Fibroblast of skin of right biceps (primary cell): Measurements from ENCODE around the gene RIIAD1.
"Not testable (repeated sequence)": the region's sequence is repeated elsewhere in the genome, so short reads cannot be mapped to it uniquely, and the experiment has no call there.

ENCODE experiments used
- DNase-seq: peaks from one replicate; pipeline ENCODE4 v3.0.0-alpha.2; 2013

RIIAD1 gene

DNA sequence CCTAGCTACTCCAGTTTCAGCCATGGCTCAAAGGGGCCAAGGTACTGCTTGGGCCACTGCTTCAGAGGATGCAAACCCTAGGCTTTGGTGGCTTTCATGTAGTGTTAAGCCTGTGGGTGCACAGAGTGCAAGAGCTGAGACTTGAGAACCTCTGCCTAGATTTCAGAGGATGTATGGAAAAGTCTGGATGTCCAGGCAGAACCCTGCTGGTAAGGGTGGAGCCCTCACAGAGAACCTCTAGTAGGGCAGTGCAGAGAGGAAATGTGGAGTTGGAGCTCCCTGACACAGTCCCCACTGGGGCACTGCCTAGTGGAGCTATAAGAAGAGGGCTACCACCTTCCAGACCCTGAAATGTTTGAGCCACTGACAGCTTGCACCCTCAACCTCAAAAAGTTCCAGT is 16.2 kb downstream of the RIIAD1 start:
- DNase-seq, result no peak

DNA sequence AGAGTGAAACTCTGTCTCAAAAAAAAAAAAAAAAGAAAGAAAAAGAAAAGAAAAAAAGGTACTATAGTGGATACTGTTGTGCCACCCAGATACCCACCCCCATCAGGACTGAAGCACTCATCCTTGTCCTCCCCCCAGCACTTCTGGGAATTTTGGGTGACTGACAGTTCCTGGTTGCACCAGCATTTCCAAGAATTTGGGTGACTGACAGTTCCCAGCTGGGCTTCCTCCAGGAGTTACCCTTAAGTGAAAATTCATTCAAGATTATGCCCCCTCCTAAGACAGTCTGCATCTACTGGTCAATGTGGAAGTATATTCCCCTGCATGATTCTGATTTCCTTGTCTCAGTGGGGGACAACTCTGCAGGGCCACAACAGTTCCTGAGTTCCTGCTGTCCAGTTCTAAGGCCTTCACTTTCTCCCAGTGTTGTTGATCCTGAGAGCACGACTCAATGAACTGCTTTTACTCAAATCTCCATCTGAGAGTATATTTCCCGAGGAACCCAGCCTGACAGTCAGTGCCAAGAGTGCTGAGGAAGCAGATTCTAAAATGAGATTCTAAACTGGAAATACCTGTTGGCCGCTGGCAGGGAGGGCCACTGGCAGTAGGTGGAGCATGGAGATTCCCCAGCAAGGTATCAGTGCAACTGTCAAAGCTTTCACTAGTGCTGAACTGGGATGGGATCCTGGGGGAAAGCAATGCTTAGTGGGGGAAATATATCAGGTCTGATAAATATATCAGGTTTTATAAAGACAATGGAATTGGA is 18.5 kb downstream of the RIIAD1 start:
- no peak for DNase-seq

DNA sequence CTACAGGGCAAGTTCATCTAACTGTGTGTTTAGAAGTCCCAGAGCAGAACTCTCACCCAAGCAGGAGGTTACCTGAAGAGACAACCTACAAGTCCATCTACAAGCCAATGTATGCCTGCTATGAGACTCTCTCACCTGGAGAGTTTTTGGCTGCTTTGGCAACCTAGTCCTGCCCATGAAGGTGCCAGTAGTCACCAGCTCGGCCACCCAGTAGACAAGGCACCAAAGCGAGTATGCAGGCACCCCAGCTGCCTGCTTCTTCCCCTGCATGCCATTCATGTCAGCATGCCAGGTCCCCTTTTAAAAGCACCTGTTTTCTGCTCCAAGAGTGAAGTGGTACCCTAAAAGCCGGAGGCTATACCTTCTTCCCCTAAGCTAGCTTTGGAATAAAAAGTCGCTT is 20.2 kb downstream of the RIIAD1 start:
- no peak for DNase-seq

DNA sequence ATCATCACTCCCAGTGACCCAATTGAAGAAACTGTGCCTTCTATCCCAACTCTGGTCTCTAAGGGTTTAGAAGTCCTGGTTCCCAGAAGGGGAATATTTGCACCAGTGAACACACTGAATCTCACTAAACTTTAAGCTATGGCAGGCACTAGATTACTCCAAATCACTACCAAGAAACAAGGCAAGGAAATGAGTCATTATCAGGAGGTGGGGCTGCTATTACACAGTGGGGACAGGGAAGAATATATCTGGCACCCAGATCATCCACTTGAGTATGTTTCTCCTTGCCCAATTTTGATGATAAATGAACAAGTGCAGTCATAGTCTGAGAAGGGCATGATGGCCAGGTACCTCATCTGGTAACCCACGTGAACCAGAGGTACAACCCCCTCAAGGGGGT is 35.0 kb downstream of the RIIAD1 start:
- DNase-seq, result peak; percentile 19

DNA sequence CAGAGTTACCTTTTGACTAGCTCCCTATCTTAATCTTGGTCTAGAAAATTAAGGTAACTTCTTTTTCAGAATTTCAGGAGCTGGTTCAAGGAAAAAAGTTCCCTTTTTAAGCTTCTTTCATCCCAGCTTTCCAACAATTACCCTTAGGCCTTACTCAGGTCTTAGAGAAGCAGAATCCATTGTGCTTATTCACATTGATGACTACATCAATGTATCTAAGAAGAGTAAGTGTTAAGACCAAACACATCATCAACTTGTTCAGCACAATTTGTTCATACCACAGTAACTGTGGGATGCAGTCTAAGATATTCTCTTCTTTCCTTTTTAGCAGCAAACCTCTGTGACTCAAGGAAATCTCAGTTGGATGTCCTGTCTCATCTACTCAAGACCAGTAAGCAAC is 37.9 kb downstream of the RIIAD1 start:
- DNase-seq, result no peak

DNA sequence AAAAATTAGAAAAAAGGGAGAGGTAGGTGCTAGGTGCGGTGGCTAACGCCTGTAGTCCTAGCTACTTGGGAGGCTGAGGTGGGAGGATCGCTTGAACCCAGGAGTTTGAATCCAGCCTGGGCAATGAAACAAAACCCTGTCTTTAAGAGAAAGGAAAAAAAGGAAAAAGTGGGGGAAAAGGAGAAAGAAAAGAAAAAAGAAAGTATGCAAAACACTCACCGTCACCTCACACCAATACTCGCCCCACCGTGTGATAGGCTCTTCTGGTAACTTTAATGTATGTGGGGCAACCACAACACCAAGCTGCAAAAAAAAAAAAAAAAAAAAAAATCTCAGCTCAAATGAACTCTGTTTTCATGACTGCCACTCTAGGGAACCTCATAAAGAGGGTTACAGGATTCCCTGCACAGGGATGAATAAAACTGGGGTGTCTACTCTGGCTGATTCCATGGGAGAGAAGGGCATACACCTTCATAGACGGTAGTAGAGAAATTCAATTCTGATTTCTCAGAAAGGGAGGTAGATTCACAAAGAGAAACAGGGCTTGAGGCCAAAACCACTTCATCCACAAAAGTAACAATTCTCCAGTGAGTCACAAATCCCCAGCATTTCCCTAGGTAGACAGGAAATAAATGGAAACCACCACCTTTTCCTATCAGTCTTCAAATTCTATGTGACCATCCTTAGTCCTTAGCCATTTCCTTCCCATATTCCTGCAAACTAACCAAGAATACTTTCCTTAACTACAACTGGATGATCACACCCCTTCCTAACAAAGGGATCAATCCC is 39.5 kb downstream of the RIIAD1 start:
- no peak for DNase-seq

DNA sequence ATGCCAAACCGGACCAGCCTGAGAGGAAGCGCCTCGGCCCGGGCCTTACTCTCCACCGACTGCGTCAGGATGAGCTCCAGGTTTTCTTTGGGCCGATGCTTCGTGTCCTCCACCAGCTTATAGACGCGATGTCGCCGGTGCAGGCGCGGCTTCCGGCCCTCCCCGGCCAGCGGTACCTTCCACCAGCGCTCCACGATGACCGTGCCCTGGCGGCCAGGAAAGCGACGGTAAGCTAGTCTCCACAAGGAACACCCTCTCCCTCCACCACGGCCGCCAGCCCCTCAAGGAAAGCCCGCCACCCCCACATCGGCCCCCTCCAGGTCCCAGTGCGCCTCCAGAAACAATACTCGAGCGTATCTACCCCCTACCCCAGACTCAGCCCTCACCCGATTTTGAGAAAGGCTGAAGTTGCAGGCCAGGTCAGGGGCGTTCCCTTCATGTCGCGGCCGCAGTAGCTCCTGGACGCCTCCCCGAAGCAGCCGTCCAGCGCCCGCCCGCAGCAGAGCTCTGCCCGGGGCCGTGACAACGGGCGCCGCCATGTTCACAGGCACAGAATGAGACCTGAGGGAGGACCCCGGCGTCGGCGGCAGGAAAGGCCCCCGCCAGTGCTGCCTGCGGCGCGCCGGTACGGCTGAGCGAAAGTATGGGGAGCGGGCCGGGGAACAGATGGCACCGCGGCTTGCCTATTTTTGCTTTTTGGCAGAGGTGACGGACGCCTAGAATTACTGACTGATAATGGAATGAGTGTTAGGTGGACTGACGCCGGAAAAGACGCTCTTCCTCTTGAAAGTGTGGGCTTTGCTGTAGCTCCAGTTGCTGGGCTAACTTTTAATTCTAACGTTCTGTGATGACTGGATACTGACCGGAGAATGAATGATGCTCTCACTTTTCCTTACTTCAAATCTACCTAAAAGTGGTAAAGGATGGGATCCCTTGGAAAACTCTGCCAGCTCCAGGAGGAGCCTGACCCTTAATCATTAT is 41.9 kb downstream of the RIIAD1 start, which contains the start of gene MRPL9:
TSS of gene MRPL9 (minus strand) at position 556 of the 981 bp plus-strand sequence. CDS start at position 539, 17 bp downstream.
- DNase-seq, result peak; percentile 84

DNA sequence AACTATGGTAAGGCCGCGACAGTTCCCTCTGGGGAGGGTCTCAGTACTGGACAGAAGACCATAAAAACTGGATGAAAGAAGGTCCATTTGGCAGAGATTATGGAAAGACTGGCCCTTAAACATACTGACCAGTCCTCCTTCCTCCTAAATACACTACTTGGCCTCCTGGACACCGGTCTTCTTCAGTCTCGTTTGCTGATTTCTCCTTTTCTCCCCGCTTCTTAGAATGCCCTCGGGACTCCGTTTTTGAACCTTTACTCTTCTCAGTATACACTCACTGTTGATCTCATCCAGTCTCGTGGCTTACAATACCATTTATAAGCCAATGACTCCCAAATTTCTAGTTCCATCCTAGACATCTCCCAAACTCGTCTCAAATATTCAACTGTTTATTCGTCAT is 42.7 kb downstream of the RIIAD1 start:
- no peak for DNase-seq

DNA sequence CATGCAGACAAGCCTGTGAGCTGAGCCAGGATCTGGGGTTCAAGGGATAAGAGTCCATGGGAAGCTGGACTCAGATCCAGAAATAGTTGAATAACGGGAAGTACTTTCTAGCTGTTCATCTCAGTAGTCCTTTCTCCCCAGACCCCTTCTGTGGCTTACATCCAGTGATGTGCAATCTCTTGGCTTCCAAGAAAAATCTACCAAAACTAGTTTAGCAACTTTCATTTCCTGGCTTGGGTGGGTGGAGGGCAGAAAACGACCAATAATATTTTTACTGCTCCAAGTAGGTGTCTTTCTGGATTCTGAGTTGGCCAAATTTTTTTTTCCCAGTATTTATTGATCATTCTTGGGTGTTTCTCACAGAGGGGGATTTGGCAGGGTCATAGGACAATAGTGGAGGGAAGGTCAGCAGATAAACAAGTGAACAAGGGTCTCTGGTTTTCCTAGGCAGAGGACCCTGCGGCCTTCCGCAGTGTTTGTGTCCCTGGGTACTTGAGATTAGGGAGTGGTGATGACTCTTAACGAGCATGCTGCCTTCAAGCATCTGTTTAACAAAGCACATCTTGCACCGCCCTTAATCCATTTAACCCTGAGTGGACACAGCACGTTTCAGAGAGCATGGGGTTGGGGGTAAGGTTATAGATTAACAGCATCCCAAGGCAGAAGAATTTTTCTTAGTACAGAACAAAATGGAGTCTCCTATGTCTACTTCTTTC is 47.2 kb downstream of the RIIAD1 start:
- DNase-seq, result not testable (repeated sequence)

DNA sequence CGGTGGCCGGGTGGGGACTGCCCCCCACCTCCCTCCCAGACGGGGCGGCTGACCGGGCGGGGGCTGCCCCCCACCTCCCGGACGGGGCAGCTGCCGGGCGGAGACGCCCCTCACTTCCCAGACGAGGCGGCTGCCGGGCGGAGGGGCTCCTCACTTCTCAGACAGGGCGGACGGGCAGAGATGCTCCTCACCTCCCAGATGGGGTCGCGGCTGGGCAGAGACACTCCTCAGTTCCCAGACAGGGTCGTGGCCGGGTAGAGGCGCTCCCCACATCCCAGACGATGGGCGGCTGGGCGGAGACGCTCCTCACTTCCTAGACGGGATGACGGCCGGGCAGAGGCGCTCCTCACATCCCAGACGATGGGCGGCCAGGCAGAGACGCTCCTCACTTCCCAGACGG is 47.9 kb downstream of the RIIAD1 start:
- not testable (repeated sequence) for DNase-seq

DNA sequence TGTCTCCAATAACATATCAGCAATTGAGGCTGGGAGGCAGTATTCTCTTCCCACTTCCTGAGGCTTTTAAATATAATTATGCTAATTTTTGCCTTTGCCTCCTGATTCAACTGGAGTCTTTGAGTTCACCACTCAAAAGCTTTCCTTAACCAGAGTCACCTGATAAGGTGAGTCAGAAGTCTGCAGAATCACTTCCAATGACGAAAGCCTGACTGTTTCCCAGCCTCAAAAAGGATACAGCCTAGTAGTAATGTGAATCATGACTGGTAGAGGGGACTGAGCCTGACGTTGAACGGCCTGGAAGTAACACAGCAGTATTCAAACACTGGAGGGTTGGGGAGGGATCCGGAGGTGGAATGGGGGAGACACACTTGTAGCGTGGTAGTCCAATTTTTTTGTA is 52.4 kb downstream of the RIIAD1 start:
- no peak for DNase-seq

DNA sequence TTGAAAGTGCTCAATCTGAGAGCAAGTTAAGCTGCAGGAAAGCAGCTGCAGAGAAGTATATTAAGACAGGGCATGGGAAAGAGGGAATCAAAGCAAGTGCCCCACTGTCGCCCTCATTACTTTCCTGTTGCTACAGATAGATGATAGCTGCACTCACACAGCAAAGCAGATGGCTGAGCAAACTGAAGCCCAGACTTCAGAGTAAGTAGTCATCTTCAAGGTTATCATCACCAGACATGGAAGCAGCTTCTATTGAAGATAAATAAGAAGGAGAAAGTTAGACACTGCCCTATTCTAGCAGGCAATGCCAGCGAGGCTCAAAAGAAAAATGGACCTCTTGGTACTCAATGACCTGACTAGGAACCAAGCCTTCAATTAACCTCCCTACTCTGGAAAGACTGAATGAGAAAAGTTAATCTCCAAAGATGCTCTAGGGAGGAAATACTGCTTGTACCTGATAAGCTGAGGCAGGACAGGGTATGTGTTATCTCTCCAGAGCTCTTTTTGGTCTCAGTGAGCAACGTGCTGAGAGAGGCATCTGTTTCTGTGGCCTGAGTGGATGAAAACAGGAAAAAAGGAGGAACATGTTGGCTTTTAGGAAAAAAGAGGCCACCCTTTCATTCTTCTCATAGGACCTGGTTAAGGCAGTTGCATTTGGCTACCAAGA is 53.1 kb downstream of the RIIAD1 start:
- no peak for DNase-seq

DNA sequence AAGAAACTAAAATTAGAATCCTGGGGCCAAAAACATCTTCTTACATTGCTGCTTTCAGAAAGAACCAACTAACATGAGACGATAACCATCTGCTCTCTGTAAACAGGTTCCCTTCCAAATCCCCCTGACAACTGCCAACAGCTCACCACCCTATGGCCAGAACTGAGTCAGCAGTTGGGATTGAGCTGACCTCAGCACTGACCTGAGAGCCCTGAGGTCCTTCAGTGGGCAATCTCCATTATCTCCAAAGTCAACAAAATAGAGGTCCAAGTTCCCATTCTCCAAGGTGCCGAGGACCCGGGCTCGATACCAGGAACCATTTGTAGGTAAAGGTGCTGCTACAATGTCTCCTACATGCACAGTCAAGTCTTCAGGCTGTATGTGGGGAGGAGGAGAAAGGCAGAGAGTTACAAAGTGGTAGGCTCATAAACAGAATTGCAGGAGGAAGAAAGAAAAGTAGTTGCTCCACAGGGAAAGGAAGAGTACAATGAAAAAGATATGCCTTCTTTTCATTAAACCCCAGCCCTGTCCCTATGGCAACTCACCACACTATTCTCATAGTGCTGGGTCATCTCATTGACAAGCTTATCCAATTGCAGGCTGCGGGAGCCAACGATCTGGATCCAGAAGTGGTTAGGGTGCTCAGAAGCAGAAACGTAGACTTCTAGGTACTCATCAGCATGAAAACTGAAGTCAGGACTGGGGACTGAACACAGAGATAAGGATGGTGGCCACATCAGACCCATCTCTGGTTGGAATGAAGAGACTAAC is 54.8 kb downstream of the RIIAD1 start:
- no peak for DNase-seq

DNA sequence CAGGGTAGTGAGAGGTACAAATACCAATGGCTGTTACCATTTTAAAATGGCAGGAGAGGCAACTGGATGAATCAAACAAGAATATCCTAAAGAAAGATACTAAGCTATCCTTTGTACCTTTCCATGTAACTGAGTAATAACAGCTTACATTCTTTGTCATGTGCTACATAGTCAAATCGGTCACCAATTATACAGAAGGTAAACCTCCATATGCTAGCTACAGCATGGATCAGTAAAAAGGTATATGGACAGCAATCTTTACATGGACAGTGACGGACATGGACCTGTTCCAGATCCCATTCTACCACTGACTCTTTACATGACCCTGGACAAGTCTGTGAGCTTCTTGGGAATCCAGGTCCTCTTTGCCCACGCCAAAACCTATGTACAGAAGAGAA is 55.3 kb downstream of the RIIAD1 start:
- DNase-seq, result no peak

DNA sequence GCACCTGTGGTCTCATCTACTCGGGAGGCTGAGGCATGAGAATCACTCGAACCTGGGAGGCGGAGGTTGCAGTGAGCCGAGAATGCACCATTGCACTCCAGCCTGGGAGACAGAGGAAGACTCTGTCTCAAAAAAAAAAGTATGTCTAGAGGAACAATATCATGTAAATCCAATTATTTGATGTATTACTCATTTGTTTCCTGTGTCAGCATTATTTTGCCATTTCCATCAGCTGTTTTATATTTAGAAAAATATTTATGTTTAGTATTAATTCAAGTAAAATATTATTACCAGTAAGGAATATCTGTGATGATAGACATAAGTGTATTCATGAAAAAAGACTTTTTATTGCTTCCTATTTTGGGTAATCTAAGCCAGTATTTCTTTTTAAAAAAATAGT is 56.0 kb downstream of the RIIAD1 start:
- no peak for DNase-seq
